SK-N-SH (cell line): ENCODE data around the gene BTBD9.

Experiments used
- CTCF ChIP-seq: fragments of 200-600 bp; sonication (generic); IDR thresholded peaks from 2 replicates; pipeline ENCODE4 v1.6.1; 2017; ENCODE audit warnings: antibody characterized with exemption, mild to moderate bottlenecking, moderate library complexity
- EP300 ChIP-seq, 2 experiments: IDR thresholded peaks; 2 replicates each; pipeline versions ENCODE4 v1.4.0 to v1.6.1; 2012; ENCODE audit warnings: borderline replicate concordance in 1 of 2, low read depth in 1 of 2, low read length in 1 of 2
- EZH2phosphoT487 ChIP-seq: fragments of 200-600 bp; sonication (generic); IDR thresholded peaks from 2 replicates; pipeline ENCODE4 v1.6.1; 2017; ENCODE audit warnings: low read depth, mixed run types, mild to moderate bottlenecking, antibody characterized with exemption, moderate library complexity, borderline replicate concordance
- POLR2AphosphoS5 ChIP-seq: IDR thresholded peaks from 2 replicates; pipeline ENCODE4 v1.6.1; 2012; ENCODE audit warnings: low read depth, low read length
- RAD21 ChIP-seq: IDR thresholded peaks from 2 replicates; pipeline ENCODE4 v1.6.1; 2012; ENCODE audit warnings: mild to moderate bottlenecking, low read length
- RCOR1 ChIP-seq: fragments of 150-350 bp; IDR thresholded peaks from 2 replicates; pipeline ENCODE4 v1.6.1; 2017; ENCODE audit warnings: antibody characterized with exemption, low read length
- RXRA ChIP-seq: IDR thresholded peaks from 2 replicates; pipeline ENCODE4 v1.4.0; 2012; ENCODE audit warnings: low read depth, mild to moderate bottlenecking, borderline replicate concordance
- SMC3 ChIP-seq: IDR thresholded peaks from 2 replicates; pipeline ENCODE4 v1.6.1; 2012; ENCODE audit warnings: low read depth, low read length, improper control_type of control experiment
- TAF1 ChIP-seq: IDR thresholded peaks from 2 replicates; pipeline ENCODE4 v1.6.1; 2012; ENCODE audit warnings: low read depth, mild to moderate bottlenecking, low read length, moderate library complexity, borderline replicate concordance

- no peak for TF ChIP-seq CTCF
- TF ChIP-seq RAD21 = no peak
- no peak for TF ChIP-seq TAF1
- TF ChIP-seq POLR2AphosphoS5 = no peak
- TF ChIP-seq SMC3 = no peak
- TF ChIP-seq RXRA = no peak
- TF ChIP-seq EP300 (IDR thresholded peaks at IDR 0.05; ENCODE audit: borderline replicate concordance in 1 of 2, low read depth in 1 of 2, low read length in 1 of 2) = no peak
- TF ChIP-seq EZH2phosphoT487 = no peak
- TF ChIP-seq RCOR1 = no peak
Observed at GRCh38 chr6:38172739-38173410, 466.9 kb downstream of the BTBD9 start.
